D721Med (cell line): ENCODE data around the gene MTHFD2.

Source experiments
- DNase-seq: peaks from one replicate; pipeline ENCODE4 v3.0.0; 2011; ENCODE audit warnings: low spot score; ENCODE audit not compliant: insufficient read length
- FAIRE-seq: peaks from 2 replicates; lab custom pipeline; 2011; peaks lifted over from hg19 to GRCh38; lab: Jason Lieb, UNC
- TF ChIP-seq, protein P1 (sequence below): IDR thresholded peaks from 2 replicates; pipeline ENCODE4 v1.5.1; 2012; ENCODE audit warnings: mild to moderate bottlenecking, control low read depth; ENCODE audit not compliant: insufficient read depth; ENCODE audit errors: missing control alignments

The MTHFD2 gene

DNA sequence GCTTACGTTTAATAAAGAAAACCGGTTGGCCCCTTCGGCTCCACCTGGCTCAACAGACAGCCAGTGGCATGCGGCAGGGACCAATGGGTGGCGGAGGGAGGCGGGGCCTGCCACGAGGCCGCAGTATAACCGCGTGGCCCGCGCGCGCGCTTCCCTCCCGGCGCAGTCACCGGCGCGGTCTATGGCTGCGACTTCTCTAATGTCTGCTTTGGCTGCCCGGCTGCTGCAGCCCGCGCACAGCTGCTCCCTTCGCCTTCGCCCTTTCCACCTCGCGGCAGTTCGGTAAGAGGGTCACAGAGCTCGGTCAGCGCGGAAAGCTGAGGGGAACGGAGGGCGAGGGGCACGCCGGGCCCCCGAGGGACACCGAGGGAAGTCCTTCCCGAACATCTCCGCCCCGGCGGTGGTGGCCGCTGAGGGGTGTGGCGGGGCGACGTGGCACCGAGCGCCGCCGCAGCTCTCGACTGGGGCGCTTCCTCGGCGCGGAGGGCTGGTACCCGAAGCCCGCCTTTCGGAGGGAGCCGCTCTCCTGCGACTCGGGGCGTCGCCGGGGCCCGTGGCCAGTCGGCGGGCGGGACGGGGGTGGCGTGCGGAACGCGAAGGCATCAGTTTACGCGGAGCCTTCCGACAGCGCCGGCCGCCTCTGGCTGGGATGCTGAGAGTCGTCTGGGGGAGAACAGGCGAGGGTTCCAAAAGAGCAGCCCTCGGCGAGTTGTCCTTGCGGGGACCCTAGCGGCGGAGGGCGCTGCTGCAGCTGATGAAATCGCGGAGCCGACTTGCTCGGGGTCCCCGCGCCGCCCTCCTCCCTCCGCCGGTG lies at the start of gene MTHFD2:
TSS of gene MTHFD2 (plus strand) at position 155 of the 814 bp plus-strand sequence. CDS start at position 182, 27 bp downstream.
- FAIRE-seq = no peak
- peak; percentile 85 for DNase-seq
- TF ChIP-seq, protein P1, sequence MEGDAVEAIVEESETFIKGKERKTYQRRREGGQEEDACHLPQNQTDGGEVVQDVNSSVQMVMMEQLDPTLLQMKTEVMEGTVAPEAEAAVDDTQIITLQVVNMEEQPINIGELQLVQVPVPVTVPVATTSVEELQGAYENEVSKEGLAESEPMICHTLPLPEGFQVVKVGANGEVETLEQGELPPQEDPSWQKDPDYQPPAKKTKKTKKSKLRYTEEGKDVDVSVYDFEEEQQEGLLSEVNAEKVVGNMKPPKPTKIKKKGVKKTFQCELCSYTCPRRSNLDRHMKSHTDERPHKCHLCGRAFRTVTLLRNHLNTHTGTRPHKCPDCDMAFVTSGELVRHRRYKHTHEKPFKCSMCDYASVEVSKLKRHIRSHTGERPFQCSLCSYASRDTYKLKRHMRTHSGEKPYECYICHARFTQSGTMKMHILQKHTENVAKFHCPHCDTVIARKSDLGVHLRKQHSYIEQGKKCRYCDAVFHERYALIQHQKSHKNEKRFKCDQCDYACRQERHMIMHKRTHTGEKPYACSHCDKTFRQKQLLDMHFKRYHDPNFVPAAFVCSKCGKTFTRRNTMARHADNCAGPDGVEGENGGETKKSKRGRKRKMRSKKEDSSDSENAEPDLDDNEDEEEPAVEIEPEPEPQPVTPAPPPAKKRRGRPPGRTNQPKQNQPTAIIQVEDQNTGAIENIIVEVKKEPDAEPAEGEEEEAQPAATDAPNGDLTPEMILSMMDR = peak; percentile 57

DNA sequence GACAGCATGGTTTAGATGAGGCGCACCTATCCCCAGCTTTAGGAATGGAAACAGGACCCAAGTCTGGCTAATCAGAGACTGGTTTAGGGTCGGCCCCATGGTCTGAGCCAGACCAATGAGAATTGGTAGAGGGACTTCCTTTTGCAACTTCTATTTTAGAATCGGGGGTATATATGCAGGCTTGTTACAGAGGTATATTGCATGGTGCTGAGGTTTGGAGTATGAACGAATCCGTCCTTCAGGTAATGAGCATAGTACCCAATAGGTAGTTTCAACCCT lies 49.2 kb upstream of the MTHFD2 start:
- no peak for DNase-seq
- TF ChIP-seq, protein P1 = no peak
- no peak for FAIRE-seq

DNA sequence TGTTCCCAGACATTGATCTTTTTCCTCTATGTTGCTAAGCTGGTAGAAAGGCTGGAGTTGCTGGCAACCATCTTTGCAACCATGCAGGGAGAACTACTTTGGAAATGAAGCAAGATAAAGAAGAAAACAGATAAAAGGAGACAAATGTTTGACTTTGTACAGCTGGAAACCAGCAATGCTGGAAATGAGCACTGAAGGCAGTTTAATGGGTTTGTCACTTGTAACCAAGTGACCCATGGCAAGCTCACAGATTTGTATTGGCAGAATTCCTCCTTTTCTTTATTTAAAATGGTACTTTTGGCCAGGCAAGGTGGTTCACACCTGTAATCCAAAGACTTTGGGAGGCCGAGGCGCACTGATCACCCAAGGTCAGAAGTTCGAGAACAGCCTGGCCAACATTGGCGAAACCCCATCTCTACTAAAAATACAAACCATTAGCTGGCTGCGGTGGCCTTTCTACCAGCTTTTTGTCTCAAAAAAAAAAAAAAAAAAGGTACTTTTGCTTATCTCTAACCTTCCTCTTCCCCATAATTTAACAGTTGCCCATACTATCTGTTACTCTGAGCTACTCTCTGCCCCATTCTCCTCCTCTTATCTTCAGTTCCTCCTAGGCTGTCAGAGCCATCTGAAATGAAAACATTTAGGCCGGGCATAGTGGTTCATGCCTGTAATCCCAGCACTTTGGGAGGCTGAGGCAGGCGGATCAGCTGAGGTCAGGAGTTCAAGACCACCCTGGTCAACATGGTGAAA lies 48.7 kb upstream of the MTHFD2 start:
- TF ChIP-seq, protein P1 = no peak
- FAIRE-seq (no peak), DNase-seq (no peak)

DNA sequence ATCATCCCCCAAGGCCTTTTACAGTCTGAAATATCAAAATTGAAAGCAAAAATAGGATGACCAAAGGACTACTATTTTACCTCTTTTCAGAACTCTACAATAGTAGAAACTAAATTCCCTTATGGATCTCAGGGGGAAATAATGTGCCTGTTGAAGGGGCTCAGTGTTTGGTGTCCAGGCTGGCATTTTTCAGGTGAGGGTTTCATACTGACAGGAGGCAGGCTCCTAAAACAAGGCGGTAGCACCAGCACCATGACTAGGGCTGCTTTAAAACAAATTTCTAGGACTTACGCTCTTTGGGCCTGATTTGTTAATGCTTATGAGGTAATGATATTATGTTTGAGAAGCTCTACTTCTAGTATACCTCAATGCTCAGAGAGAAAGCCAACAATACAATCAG lies 45.5 kb upstream of the MTHFD2 start:
- no peak for DNase-seq
- FAIRE-seq = no peak
- TF ChIP-seq, protein P1 = no peak

DNA sequence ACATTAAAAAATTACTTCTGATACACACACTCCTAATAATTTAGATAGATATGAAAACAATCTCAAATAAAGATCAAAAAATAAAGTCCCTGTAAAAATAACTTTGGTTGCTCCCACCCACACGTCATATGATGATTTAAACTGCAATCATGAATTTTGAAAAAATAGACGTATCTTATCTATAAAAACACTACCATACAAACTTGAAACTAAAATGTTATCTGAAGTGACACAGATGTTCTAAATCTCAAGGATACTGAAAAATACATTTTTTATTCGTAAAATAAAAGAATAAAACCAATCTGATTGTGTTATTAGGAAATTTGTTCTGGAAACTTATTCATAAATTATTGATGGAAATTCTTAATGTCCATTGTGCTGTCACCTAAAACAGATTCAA lies 42.6 kb upstream of the MTHFD2 start:
- TF ChIP-seq, protein P1 = no peak
- no peak for DNase-seq
- no peak for FAIRE-seq

DNA sequence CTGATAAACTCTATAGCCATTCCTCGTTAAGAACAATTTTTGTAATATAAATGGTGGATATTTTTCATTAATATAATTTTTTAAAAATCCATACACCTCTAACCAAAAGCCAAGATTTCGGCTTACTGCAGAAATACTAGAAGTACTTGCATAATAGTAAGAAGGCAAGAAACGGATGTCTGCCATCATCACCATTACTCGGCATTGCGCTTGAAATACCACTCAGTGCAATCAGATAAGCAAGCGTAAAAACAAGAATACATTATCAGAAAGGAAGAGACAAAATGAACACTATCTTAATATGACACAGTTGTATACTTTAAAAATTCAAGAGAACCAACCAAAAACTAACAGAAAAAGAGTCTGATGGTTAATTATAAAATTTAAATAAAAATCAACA lies 35.5 kb upstream of the MTHFD2 start:
- no peak for DNase-seq
- FAIRE-seq = no peak
- TF ChIP-seq, protein P1 = no peak

DNA sequence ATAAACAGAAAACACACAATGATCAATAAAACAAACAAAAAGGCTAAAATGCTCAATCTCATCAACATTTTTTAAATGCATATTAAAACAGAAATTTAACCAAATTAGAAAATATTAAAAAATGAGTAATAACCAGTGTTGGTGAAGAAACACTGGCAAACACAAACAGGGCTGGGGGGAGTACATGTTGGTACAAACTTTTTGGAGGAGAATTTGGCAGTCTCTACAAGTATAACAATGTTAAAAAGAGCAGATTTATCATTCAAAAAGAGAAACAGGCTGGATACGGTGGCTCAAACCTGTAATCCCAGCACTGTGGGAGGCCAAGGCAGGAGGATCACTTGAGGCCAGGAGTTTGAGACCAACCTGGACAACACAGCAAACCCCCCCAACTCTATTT lies 33.7 kb upstream of the MTHFD2 start:
- TF ChIP-seq, protein P1 = no peak
- DNase-seq = no peak
- no peak for FAIRE-seq
